ENCODE measurements around the gene TMEM176B.

The TMEM176B gene

GRCh38 chr7:150831851-150832250 lies 31.7 kb upstream of the TMEM176B start:
- TF ChIP-seq CTCF (IDR thresholded peaks at IDR 0.05; ENCODE audit: low read depth, low read length, missing control alignments) = no peak
- DNase-seq (ENCODE audit: extremely low read depth, low read depth) = no peak
- no peak overlapping the region for H3K4me3 ChIP-seq (replicated peaks; ENCODE audit: low read depth, low read length)

GRCh38 chr7:150830937-150831336 lies 30.8 kb upstream of the TMEM176B start:
- no peak for TF ChIP-seq CTCF (IDR thresholded peaks at IDR 0.05; ENCODE audit: low read depth, low read length, missing control alignments)
- no peak overlapping the region for H3K4me3 ChIP-seq (replicated peaks; ENCODE audit: low read depth, low read length)
- DNase-seq (ENCODE audit: extremely low read depth, low read depth) = no peak

- TF ChIP-seq CTCF (IDR thresholded peaks at IDR 0.05; ENCODE audit: low read depth, low read length, missing control alignments) = no peak
- DNase-seq (ENCODE audit: extremely low read depth, low read depth) = no peak
- H3K4me3 ChIP-seq (replicated peaks; ENCODE audit: low read depth, low read length) = no peak overlapping the region
Observed at GRCh38 chr7:150829426-150829825, 29.3 kb upstream of the TMEM176B start.

GRCh38 chr7:150828384-150828783 lies 28.2 kb upstream of the TMEM176B start:
- H3K4me3 ChIP-seq (replicated peaks; ENCODE audit: low read depth, low read length) = no peak overlapping the region
- no peak for DNase-seq (ENCODE audit: extremely low read depth, low read depth)
- TF ChIP-seq CTCF (IDR thresholded peaks at IDR 0.05; ENCODE audit: low read depth, low read length, missing control alignments) = no peak

GRCh38 chr7:150826061-150826849 lies 26.1 kb upstream of the TMEM176B start:
- no peak for DNase-seq (ENCODE audit: extremely low read depth, low read depth)
- TF ChIP-seq CTCF (IDR thresholded peaks at IDR 0.05; ENCODE audit: low read depth, low read length, missing control alignments) = no peak
- no peak overlapping the region for H3K4me3 ChIP-seq (replicated peaks; ENCODE audit: low read depth, low read length)

GRCh38 chr7:150824379-150825177 lies 24.4 kb upstream of the TMEM176B start:
- no peak for DNase-seq (ENCODE audit: extremely low read depth, low read depth)
- no peak for TF ChIP-seq CTCF (IDR thresholded peaks at IDR 0.05; ENCODE audit: low read depth, low read length, missing control alignments)
- H3K4me3 ChIP-seq (replicated peaks; ENCODE audit: low read depth, low read length) = no peak overlapping the region

Measured in HFF-Myc (cell line).